Ectodermal cell (in vitro differentiated cells): ENCODE data around the gene TICAM2.

Experiments
- H3K27ac ChIP-seq: 2 replicates; pipeline ENCODE4 v1.7.0; 2013; ENCODE audit warnings: mild to moderate bottlenecking, low read depth, low read length; ENCODE audit not compliant: insufficient read depth, poor library complexity, severe bottlenecking
- H3K27me3 ChIP-seq: 2 replicates; pipeline ENCODE4 v1.7.0; 2013; ENCODE audit warnings: mild to moderate bottlenecking, low read length; ENCODE audit not compliant: insufficient read depth, control insufficient read depth, poor library complexity, severe bottlenecking
- H3K36me3 ChIP-seq: one replicate; pipeline ENCODE4 v1.7.0; 2013; ENCODE audit warnings: low read length; ENCODE audit not compliant: control insufficient read depth, insufficient read depth
- H3K4me1 ChIP-seq: one replicate; pipeline ENCODE4 v1.7.0; 2013; ENCODE audit warnings: low read length; ENCODE audit not compliant: control insufficient read depth, insufficient read depth
- H3K4me3 ChIP-seq: 2 replicates; pipeline ENCODE4 v1.7.0; 2013; ENCODE audit warnings: low read depth, low read length, control low read depth; ENCODE audit not compliant: insufficient read depth
- H3K9me3 ChIP-seq: 2 replicates; pipeline ENCODE4 v1.7.0; 2013; ENCODE audit warnings: mild to moderate bottlenecking, low read length, moderate library complexity; ENCODE audit not compliant: control insufficient read depth
- WGBS, 2 experiments: methylation state at CpG; one replicate each; pipeline ENCODE4 v1.1.7; 2013; ENCODE audit warnings: missing lambda C conversion rate in 2 of 2; 5-methylcytosine and 5-hydroxymethylcytosine counted together

The TICAM2 gene

DNA sequence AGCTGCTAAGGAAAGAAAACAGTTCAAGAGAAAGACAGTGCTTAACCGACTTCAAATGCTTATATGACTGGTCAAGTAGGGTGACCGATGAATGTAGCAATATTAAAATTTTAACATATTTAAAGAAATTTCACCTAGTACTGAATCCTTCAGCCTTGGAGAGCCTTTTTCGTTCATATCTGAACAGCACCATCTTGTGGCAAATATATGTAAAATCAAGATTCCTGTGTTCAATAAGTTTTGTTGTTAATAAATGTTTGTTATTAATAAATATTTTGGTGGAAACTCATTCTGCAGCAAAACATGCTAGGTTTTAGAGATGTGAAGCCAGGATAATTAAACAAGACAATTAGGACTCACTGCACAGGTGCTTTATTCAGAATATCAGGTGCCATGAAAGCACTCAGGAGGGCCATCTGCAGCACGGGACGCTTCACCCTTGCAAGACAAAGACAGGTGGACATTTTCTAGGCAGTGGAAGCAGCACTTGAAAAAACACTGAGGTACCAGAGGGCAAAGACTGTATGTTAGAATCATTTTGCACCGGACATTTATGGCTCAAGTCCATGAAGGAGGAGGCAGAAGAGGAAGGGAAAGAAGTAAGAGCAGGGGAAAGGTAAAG lies 15.6 kb downstream of the TICAM2 start:
- no peak overlapping the region for H3K4me3 ChIP-seq
- H3K27me3 ChIP-seq: no peaks in the 10 kb centered on the region
- H3K27ac ChIP-seq: no peak overlapping the region
- H3K36me3 ChIP-seq: no peaks in the 10 kb centered on the region
- 70 to 79% methylated on average over 4 to 5 of the region's 6 CpGs for WGBS, 2 experiments
- no peaks in the 10 kb centered on the region for H3K4me1 ChIP-seq
- H3K9me3 ChIP-seq: no peaks in the 10 kb centered on the region

DNA sequence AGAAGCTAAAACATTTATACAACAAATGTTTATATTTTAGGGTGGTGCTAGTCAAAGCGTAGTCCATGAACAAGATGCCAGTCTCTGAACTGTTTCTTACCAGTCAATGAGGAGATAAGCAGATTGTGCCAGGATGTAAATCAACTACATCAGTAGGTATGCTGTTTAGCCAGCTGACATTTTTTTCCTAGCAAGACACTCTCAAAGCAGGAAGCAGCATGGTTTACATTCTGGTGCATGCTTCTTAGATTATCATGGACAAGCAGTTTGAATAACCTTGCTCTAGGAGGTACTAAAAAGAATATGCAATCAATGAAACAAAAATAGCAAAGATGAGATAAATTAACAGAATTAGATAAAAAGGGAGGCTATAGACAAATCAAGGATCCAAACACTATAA lies 17.0 kb downstream of the TICAM2 start:
- Histone ChIP-seq H3K27ac (no peak overlapping the region), H3K27me3 (no peaks in the 10 kb centered on the region), H3K4me3 (no peak overlapping the region), H3K9me3 (no peaks in the 10 kb centered on the region), H3K4me1 (no peaks in the 10 kb centered on the region), H3K36me3 (no peaks in the 10 kb centered on the region)
- 89 to 100% methylated on average over 1 of the region's 1 CpG for WGBS, 2 experiments

- Histone ChIP-seq H3K27me3 (no peaks in the 10 kb centered on the region), H3K36me3 (no peaks in the 10 kb centered on the region), H3K4me1 (no peaks in the 10 kb centered on the region), H3K9me3 (no peaks in the 10 kb centered on the region), H3K4me3 (no peak overlapping the region), H3K27ac (no peak overlapping the region)
- 95 to 100% methylated on average over 1 of the region's 1 CpG for WGBS, 2 experiments
Measured at GRCh38 chr5:115584501-115584900, 17.8 kb downstream of the TICAM2 start.

- Histone ChIP-seq H3K27ac (no peak overlapping the region), H3K4me3 (no peak overlapping the region), H3K9me3 (no peaks in the 10 kb centered on the region), H3K36me3 (no peaks in the 10 kb centered on the region), H3K4me1 (no peaks in the 10 kb centered on the region), H3K27me3 (no peaks in the 10 kb centered on the region)
- WGBS, 2 experiments: 70 to 82% methylated on average over 2 to 3 of the region's 3 CpGs
Measured at GRCh38 chr5:115583474-115583873, 18.8 kb downstream of the TICAM2 start.

- Histone ChIP-seq H3K4me1 (no peaks in the 10 kb centered on the region), H3K36me3 (no peaks in the 10 kb centered on the region), H3K4me3 (no peak overlapping the region), H3K9me3 (no peaks in the 10 kb centered on the region), H3K27me3 (no peaks in the 10 kb centered on the region), H3K27ac (no peak overlapping the region)
- 97 to 100% methylated on average over 1 of the region's 2 CpGs for WGBS, 2 experiments
Measured at GRCh38 chr5:115580941-115581340, 21.3 kb downstream of the TICAM2 start.

DNA sequence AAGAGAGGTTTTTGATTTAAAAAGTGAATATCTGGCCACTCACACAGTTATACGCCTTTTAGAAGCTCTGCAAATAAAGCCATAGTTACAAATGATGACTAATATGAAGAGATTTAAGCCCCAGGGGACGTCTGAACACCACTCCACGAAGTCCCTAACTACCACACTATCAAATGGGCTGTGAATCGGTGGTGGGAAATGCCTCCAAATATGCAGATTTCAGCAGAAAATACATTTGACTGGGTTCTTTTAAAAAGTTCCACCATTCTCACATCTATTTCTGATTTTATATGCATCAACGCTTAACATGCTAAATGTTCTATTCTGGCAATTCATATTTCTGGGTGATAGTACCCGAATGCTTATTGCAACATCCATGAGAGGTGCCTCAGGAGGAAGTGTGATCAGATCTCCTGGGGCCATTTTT lies 22.5 kb downstream of the TICAM2 start:
- 93 to 95% methylated on average over 6 of the region's 6 CpGs for WGBS, 2 experiments
- H3K27me3 ChIP-seq: no peaks in the 10 kb centered on the region
- no peaks in the 10 kb centered on the region for H3K9me3 ChIP-seq
- no peaks in the 10 kb centered on the region for H3K4me1 ChIP-seq
- no peak overlapping the region for H3K27ac ChIP-seq
- H3K36me3 ChIP-seq: no peaks in the 10 kb centered on the region
- H3K4me3 ChIP-seq: no peak overlapping the region

DNA sequence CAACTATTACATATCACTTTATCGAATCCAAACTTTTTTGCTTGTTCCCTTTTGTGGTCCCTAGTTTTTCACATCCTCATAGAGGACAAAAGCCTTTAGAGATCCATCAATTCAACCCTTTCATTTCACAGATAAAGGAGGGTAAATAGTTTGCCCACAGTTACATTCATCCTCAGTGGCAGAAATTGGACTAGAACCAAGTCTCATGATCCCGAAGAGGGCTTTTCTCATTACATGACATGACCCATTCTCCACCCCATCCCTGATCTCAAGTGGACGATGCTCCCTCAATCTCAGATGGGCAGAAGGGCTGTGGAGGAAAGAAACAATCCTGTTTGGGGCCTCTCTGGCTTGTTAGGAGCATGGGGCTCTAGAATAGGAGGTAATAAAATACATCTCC lies 23.1 kb downstream of the TICAM2 start:
- WGBS, 2 experiments: 85 to 95% methylated on average over 1 to 3 of the region's 3 CpGs
- no peak overlapping the region for H3K27ac ChIP-seq
- no peaks in the 10 kb centered on the region for H3K36me3 ChIP-seq
- H3K9me3 ChIP-seq: no peaks in the 10 kb centered on the region
- no peaks in the 10 kb centered on the region for H3K27me3 ChIP-seq
- no peak overlapping the region for H3K4me3 ChIP-seq
- H3K4me1 ChIP-seq: no peaks in the 10 kb centered on the region

DNA sequence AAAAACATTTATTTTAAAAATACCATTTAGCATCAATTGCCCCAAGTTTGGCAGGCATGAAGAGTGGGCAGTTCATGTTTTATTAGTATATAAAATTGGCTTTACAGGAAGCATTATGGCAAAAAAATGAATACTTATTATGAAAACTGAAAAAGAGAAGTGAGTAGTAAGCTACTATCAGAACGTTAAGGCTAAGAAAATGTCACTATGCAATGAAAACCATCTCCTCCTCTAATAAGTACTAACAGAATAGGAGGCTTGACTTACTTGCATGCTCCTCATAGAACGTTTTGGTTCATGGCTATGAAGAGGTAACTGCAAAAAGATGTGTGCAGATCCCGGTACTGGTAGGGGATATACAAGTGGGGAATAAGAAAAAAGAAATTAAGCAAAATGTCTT lies 23.6 kb downstream of the TICAM2 start:
- no peaks in the 10 kb centered on the region for H3K36me3 ChIP-seq
- 91 to 92% methylated on average over 2 to 3 of the region's 3 CpGs for WGBS, 2 experiments
- no peaks in the 10 kb centered on the region for H3K27me3 ChIP-seq
- H3K4me1 ChIP-seq: no peaks in the 10 kb centered on the region
- H3K27ac ChIP-seq: no peak overlapping the region
- no peak overlapping the region for H3K4me3 ChIP-seq
- no peaks in the 10 kb centered on the region for H3K9me3 ChIP-seq

GRCh38 chr5:115577741-115578140 lies 24.5 kb downstream of the TICAM2 start:
- H3K9me3 ChIP-seq: no peaks in the 10 kb centered on the region
- no peak overlapping the region for H3K4me3 ChIP-seq
- WGBS, 2 experiments: 96% methylated on average over 5 of the region's 6 CpGs
- no peak overlapping the region for H3K27ac ChIP-seq
- H3K36me3 ChIP-seq: no peaks in the 10 kb centered on the region
- no peaks in the 10 kb centered on the region for H3K27me3 ChIP-seq
- H3K4me1 ChIP-seq: no peaks in the 10 kb centered on the region

DNA sequence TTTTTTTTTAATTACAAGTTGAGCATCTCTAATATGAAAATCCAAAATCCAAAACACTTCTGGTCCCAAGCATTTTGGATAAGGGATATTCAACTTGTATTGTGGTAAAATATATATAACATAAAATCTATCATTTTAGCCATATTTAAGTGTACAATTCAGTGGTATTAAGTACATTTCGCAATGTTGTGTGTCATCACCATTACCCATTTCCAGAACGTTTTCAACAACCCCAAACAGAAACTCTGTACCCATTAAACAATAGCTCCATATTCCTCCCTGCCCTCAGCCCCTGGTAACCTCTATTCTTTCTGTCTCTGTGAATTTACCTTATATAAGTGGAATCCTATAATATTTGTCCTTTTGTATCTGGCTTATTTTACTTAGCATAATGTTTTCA lies 24.9 kb downstream of the TICAM2 start:
- WGBS, 2 experiments: 92 to 100% methylated on average over 2 of the region's 2 CpGs
- H3K4me3 ChIP-seq: no peak overlapping the region
- H3K9me3 ChIP-seq: no peaks in the 10 kb centered on the region
- H3K27ac ChIP-seq: no peak overlapping the region
- no peaks in the 10 kb centered on the region for H3K4me1 ChIP-seq
- no peaks in the 10 kb centered on the region for H3K36me3 ChIP-seq
- no peaks in the 10 kb centered on the region for H3K27me3 ChIP-seq
